Fibroblast of the aortic adventitia (primary cell): ENCODE measurements around the gene LMTK2. TPM values are rescaled to one million over a fixed set of nuclear protein-coding genes. Genes with fewer than 3 reads are reported as not detected.
"Not testable (repeated sequence)": the region's sequence is repeated elsewhere in the genome, so short reads cannot be mapped to it uniquely, and the experiment has no call there.

Source experiments
- DNase-seq: peaks from one replicate; pipeline ENCODE4 v3.0.0-alpha.2; 2010; ENCODE audit warnings: low read depth
- H3K4me3 ChIP-seq: 2 replicates; pipeline ENCODE4 v1.5.1; 2011; ENCODE audit warnings: low read depth, mild to moderate bottlenecking, control low read depth, low read length, moderate library complexity
- CTCF ChIP-seq: IDR thresholded peaks from 2 replicates; pipeline ENCODE4 v1.5.1; 2011; ENCODE audit warnings: mild to moderate bottlenecking, low read length, control low read depth, inconsistent platforms; ENCODE audit not compliant: insufficient read depth
- total RNA-seq: library from RNA; depleted of rRNA; stranded (reverse); fragments of >200 nt; gene quantifications from 2 replicates; pipeline ENCODE4 v1.2.3, GENCODE V29; 2012; ENCODE audit warnings: low replicate concordance

Gene LMTK2
- total RNA-seq, 1 donor = 10.8 TPM

GRCh38 chr7:98115746-98116525, 9.3 kb downstream of the LMTK2 start:
- DNase-seq = no peak
- H3K4me3 ChIP-seq = no peak overlapping the region
- TF ChIP-seq CTCF = no peak

GRCh38 chr7:98116656-98117461, 10.2 kb downstream of the LMTK2 start:
- DNase-seq = no peak

GRCh38 chr7:98119256-98119918, 12.7 kb downstream of the LMTK2 start:
- no peak overlapping the region for H3K4me3 ChIP-seq
- no peak for TF ChIP-seq CTCF
- peak; percentile 72 for DNase-seq

More at GRCh38 chr7:98116656-98117461, 10.2 kb downstream of the LMTK2 start:
- no peak overlapping the region for H3K4me3 ChIP-seq
- no peak for TF ChIP-seq CTCF

GRCh38 chr7:98120559-98120958, 13.9 kb downstream of the LMTK2 start:
- TF ChIP-seq CTCF = no peak
- no peak for DNase-seq
- no peak overlapping the region for H3K4me3 ChIP-seq

GRCh38 chr7:98121388-98121787, 14.7 kb downstream of the LMTK2 start:
- DNase-seq, H3K4me3 ChIP-seq: not testable (repeated sequence)

GRCh38 chr7:98123365-98123696, 16.7 kb downstream of the LMTK2 start:
- no peak overlapping the region for H3K4me3 ChIP-seq
- no peak for TF ChIP-seq CTCF
- no peak for DNase-seq

GRCh38 chr7:98125759-98126158, 19.1 kb downstream of the LMTK2 start:
- DNase-seq = no peak
- H3K4me3 ChIP-seq = no peak overlapping the region
- TF ChIP-seq CTCF = no peak
